Measurements from ENCODE around the gene TMPRSS13.

DNA sequence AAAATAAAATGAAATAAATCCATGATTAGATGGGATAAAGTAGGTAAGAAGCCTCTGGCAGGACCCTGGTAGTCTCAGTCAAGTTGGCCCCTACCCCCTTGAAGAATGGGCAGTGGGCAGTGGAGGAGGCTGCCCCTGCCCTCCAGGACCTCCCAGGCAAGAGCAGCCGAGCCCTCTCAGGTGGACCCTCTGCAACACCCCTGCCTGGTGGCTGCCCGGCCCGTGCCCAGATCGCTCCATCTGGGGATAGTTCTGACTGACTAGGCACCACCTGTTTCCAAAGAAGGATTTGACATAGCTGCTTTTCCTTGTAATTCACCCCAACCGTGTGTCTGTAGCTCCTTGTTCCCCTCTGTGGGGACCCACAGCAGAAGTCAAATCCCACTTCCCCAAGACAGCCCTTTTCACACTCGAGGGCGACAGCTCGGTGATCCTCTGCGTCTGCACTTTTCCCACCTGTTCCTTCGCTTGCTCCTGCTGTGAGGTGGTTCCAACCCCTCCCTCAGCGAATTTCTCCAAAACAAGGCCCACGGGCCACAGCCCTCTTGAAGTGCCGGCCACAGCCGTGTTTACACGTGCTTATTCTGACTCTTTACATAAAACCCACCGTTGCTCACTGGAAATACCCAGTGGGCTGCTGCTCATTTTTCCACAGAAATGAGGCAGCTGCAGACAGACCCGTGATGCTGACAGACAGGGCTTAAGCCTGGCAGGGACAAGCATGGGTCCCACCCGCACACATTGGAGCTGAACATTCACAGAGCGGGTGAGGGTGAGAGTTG lies 5.5 kb upstream of the TMPRSS13 start:
- TF ChIP-seq, protein P1, sequence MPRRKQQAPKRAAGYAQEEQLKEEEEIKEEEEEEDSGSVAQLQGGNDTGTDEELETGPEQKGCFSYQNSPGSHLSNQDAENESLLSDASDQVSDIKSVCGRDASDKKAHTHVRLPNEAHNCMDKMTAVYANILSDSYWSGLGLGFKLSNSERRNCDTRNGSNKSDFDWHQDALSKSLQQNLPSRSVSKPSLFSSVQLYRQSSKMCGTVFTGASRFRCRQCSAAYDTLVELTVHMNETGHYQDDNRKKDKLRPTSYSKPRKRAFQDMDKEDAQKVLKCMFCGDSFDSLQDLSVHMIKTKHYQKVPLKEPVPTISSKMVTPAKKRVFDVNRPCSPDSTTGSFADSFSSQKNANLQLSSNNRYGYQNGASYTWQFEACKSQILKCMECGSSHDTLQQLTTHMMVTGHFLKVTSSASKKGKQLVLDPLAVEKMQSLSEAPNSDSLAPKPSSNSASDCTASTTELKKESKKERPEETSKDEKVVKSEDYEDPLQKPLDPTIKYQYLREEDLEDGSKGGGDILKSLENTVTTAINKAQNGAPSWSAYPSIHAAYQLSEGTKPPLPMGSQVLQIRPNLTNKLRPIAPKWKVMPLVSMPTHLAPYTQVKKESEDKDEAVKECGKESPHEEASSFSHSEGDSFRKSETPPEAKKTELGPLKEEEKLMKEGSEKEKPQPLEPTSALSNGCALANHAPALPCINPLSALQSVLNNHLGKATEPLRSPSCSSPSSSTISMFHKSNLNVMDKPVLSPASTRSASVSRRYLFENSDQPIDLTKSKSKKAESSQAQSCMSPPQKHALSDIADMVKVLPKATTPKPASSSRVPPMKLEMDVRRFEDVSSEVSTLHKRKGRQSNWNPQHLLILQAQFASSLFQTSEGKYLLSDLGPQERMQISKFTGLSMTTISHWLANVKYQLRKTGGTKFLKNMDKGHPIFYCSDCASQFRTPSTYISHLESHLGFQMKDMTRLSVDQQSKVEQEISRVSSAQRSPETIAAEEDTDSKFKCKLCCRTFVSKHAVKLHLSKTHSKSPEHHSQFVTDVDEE (CRISPR knock-in tag; IDR thresholded peaks at IDR 0.05) = no peak
- no peak for TF ChIP-seq OSR1 (CRISPR knock-in tag; IDR thresholded peaks at IDR 0.05)
- TF ChIP-seq, protein P2, sequence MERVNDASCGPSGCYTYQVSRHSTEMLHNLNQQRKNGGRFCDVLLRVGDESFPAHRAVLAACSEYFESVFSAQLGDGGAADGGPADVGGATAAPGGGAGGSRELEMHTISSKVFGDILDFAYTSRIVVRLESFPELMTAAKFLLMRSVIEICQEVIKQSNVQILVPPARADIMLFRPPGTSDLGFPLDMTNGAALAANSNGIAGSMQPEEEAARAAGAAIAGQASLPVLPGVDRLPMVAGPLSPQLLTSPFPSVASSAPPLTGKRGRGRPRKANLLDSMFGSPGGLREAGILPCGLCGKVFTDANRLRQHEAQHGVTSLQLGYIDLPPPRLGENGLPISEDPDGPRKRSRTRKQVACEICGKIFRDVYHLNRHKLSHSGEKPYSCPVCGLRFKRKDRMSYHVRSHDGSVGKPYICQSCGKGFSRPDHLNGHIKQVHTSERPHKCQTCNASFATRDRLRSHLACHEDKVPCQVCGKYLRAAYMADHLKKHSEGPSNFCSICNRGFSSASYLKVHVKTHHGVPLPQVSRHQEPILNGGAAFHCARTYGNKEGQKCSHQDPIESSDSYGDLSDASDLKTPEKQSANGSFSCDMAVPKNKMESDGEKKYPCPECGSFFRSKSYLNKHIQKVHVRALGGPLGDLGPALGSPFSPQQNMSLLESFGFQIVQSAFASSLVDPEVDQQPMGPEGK (CRISPR knock-in tag; IDR thresholded peaks at IDR 0.05; ENCODE audit: borderline replicate concordance) = no peak
- no peak for TF ChIP-seq ARNTL (CRISPR knock-in tag; IDR thresholded peaks at IDR 0.05; ENCODE audit: borderline replicate concordance, low read depth)

Measured in SK-N-SH treated with all-trans-retinoic acid at 6 μM for 48 hours (cell line).